Suprapubic skin (tissue), 4 donors: Measurements from ENCODE around the gene C1orf226. TPM values are rescaled to one million over a fixed set of nuclear protein-coding genes. Genes with fewer than 3 reads are reported as not detected.

Source experiments
- DNase-seq, 2 donors: peaks; one replicate each; pipeline ENCODE4 v3.0.0-alpha.2; 2019; ENCODE audit warnings: low spot score in 2 of 2
- H3K27ac ChIP-seq: fragments of 200-600 bp; sonication (generic); one replicate; pipeline ENCODE4 v1.5.1; 2019
- H3K27me3 ChIP-seq: fragments of 200-600 bp; sonication (generic); one replicate; pipeline ENCODE4 v1.5.1; 2019
- H3K36me3 ChIP-seq: fragments of 200-600 bp; sonication (generic); one replicate; pipeline ENCODE4 v1.5.1; 2019
- H3K4me1 ChIP-seq: fragments of 200-600 bp; sonication (generic); one replicate; pipeline ENCODE4 v1.5.1; 2019
- H3K4me3 ChIP-seq: fragments of 200-600 bp; sonication (generic); one replicate; pipeline ENCODE4 v1.5.1; 2019; ENCODE audit warnings: mild to moderate bottlenecking
- H3K9me3 ChIP-seq: fragments of 200-600 bp; sonication (generic); one replicate; pipeline ENCODE4 v1.5.1; 2019
- EP300 ChIP-seq: sonication (generic); formaldehyde crosslinking; IDR thresholded peaks from one replicate; pipeline ENCODE4 v1.6.1; 2017; ENCODE audit warnings: antibody characterized with exemption
- POLR2A ChIP-seq, 2 donors: fragments of 450-650 bp; IDR thresholded peaks; one replicate each; pipeline ENCODE4 v1.6.1; 2017; ENCODE audit warnings: antibody characterized with exemption in 2 of 2, mild to moderate bottlenecking in 2 of 2, moderate library complexity in 2 of 2
- POLR2AphosphoS5 ChIP-seq, 3 donors: sonication (generic); formaldehyde crosslinking; IDR thresholded peaks; one replicate each; pipeline ENCODE4 v1.6.1; 2017; ENCODE audit warnings: antibody characterized with exemption in 3 of 3
- WGBS: methylation state at CpG from one replicate; pipeline ENCODE4 v1.1.5; 2018; 5-methylcytosine and 5-hydroxymethylcytosine counted together
- total RNA-seq, 4 donors: library from RNA; depleted of rRNA; stranded (reverse); fragments of >200 nt; gene quantifications; one replicate each; pipeline ENCODE4 v1.1.0, GENCODE V29; 2016
- TF ChIP-seq, protein P1 (sequence below), 2 donors: fragments of 200-600 bp in 1 of 2; fragments of 450-650 bp in 1 of 2; sonication (generic) in 1 of 2; IDR thresholded peaks; one replicate each; pipeline ENCODE4 v1.5.1; 2016 to 2019; ENCODE audit warnings: antibody characterized with exemption in 2 of 2, mild to moderate bottlenecking in 1 of 2, moderate library complexity in 1 of 2

Gene C1orf226
- total RNA-seq, 4 donors from 2014 or later, result 3.1 to 14.0 (median 8.9) TPM

DNA sequence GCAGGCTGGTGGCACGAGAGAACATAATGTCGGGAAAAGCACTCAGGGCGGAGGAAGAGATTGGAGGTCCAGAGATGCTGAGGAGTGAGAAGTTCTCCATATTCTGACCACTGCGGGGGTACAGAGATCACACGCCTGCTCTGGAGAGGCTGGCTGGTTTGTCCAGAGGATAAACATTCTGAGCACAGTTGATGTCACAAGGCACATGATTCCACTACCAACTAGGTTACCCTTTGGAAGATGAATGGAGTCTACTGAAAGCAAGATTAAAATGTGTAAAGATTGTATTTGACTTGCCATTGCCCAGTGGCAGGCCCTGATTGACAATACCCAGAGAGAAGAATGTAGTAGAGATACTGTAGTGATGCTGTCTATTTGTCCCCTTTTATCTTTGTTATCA lies 4.8 kb upstream of the C1orf226 start, which contains the start of gene SPATA46:
Gene SPATA46, minus strand, starts transcription at position 164 of the 400 bp plus-strand sequence. Its CDS starts 64 bp downstream, at position 100.
- Histone ChIP-seq H3K4me3 (no peak within 1 kb of the TSS), H3K27ac (no peak within 1 kb of the TSS), H3K27me3 (no peaks in the 10 kb centered on the region), H3K36me3 (no peaks in the 10 kb centered on the region), H3K4me1 (peaks cover 15% of the 10 kb centered on the region), H3K9me3 (no peaks in the 10 kb centered on the region)
- 98% methylated on average over 5 of the region's 5 CpGs for WGBS
- no peak for TF ChIP-seq EP300
- TF ChIP-seq, protein P1, sequence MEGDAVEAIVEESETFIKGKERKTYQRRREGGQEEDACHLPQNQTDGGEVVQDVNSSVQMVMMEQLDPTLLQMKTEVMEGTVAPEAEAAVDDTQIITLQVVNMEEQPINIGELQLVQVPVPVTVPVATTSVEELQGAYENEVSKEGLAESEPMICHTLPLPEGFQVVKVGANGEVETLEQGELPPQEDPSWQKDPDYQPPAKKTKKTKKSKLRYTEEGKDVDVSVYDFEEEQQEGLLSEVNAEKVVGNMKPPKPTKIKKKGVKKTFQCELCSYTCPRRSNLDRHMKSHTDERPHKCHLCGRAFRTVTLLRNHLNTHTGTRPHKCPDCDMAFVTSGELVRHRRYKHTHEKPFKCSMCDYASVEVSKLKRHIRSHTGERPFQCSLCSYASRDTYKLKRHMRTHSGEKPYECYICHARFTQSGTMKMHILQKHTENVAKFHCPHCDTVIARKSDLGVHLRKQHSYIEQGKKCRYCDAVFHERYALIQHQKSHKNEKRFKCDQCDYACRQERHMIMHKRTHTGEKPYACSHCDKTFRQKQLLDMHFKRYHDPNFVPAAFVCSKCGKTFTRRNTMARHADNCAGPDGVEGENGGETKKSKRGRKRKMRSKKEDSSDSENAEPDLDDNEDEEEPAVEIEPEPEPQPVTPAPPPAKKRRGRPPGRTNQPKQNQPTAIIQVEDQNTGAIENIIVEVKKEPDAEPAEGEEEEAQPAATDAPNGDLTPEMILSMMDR (IDR thresholded peaks at IDR 0.05), result no peak
- TF ChIP-seq POLR2AphosphoS5 (IDR thresholded peaks at IDR 0.05), result no peak
- no peak for TF ChIP-seq POLR2A (IDR thresholded peaks at IDR 0.05)
- DNase-seq, result peak in 1 of 2 donors; percentile 21

DNA sequence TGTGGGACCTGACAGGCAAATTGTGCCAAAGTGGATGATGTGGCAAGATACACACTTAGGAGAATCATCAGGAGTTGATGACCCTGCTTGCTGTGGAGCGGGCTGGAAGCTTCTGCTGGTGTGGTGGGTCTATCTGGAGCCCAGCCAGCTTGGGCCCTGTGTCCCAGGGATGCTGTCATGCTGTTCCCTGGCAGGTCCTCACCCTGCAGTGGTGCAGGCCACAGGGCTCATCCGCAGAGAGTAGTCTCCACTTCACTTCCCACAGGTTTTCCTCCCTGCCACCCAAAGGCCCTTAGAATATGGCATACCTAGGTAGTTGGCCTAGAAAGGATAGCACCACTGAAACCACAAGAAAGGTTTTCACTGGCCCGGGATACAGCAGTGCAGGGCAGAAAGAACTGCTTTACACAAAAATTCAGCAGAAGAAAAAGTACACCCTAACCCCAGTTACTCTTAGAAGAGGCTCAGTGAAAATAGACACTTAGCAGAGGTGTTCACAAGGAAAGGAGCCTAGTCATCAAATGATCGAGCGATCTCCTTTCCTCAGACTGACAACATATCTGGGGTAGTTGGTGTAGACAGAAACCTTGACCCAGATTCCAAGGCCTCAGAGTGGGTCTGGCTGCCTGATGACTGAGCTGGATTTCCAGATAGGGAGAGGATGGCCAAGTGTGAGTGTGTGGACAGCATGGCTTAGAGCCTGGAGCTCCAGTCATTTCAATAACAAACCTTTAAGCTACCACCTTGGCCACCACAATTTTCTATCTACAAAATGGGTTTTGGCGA lies 1.3 kb upstream of the C1orf226 start:
- no peak overlapping the region for H3K27ac ChIP-seq
- peak in 1 of 2 donors; percentile 34 for DNase-seq
- WGBS, result 96% methylated on average over 6 of the region's 6 CpGs
- no peaks in the 10 kb centered on the region for H3K36me3 ChIP-seq
- TF ChIP-seq EP300 (no peak), POLR2A (IDR thresholded peaks at IDR 0.05) (no peak), POLR2AphosphoS5 (IDR thresholded peaks at IDR 0.05) (no peak)
- TF ChIP-seq, protein P1 (IDR thresholded peaks at IDR 0.05), result no peak
- no peaks in the 10 kb centered on the region for H3K9me3 ChIP-seq
- no peak overlapping the region for H3K4me3 ChIP-seq
- H3K27me3 ChIP-seq, result no peaks in the 10 kb centered on the region
- peaks cover 14% of the 10 kb centered on the region for H3K4me1 ChIP-seq

DNA sequence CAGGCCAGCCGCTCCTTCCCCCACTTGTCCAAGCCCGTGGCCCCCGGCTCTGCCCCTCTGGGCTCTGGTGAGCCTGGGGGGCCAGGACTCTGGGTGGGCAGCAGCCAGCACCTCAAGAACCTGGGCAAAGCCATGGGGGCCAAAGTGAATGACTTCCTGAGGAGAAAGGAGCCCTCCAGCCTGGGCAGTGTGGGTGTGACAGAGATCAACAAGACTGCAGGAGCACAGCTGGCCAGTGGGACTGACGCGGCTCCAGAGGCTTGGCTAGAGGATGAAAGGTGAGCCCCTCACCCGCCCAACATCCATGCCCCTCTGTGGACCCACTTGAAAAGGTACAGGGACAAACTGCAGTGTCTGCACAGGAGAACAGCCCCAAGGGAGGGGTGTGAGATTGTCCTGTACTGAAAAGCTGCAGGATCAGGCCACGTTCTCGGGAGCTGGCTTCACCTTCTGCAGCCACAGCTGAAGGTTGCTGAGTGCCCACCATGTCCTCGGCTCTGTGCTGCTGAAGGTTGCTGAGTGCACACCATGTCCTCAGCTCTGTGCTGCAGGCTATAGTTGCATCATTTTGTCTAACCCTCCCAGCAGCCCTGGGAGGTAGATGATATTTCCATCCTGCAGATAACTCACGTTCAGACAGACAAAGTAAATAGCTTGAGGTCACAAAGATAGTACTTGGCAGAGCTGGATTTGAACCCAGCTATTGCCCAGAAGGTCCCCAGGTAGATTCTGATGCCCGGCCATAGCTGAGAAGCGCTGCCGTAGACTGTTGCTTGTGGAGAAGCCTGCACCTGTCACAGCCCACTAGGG lies 618 bp downstream of the C1orf226 start:
- peak overlapping the region; percentile 76 for H3K27ac ChIP-seq
- TF ChIP-seq, protein P1 (IDR thresholded peaks at IDR 0.05), result no peak
- TF ChIP-seq POLR2AphosphoS5 (IDR thresholded peaks at IDR 0.05), result no peak
- no peak for TF ChIP-seq POLR2A (IDR thresholded peaks at IDR 0.05)
- TF ChIP-seq EP300, result no peak
- 75% methylated on average over 13 of the region's 13 CpGs for WGBS

DNA sequence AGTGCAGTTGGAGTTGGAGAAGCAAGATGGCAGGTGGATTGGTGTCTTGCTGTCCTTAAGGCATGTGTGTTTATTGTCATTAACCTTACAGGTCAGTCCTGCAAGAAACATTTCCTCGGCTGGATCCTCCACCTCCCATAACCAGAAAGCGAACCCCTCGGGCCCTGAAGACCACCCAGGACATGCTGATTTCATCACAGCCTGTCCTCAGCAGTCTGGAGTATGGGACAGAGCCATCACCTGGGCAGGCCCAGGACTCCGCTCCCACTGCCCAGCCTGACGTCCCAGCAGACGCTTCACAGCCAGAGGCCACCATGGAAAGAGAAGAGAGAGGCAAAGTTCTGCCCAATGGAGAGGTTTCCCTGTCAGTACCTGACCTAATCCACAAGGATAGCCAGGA lies 1.6 kb downstream of the C1orf226 start:
- Histone ChIP-seq H3K4me3 (no peak overlapping the region), H3K27me3 (no peaks in the 10 kb centered on the region), H3K27ac (no peak overlapping the region), H3K4me1 (peaks cover 14% of the 10 kb centered on the region), H3K9me3 (no peaks in the 10 kb centered on the region), H3K36me3 (no peaks in the 10 kb centered on the region)
- WGBS, result 89% methylated on average over 5 of the region's 6 CpGs
- DNase-seq, result no peak
- TF ChIP-seq POLR2A (IDR thresholded peaks at IDR 0.05) (no peak), POLR2AphosphoS5 (IDR thresholded peaks at IDR 0.05) (no peak), EP300 (no peak)
- TF ChIP-seq, protein P1 (IDR thresholded peaks at IDR 0.05), result no peak

More for the DNA sequence above, 618 bp downstream of the C1orf226 start:
- DNase-seq, result peak in 1 of 2 donors; percentile 72
- no peaks in the 10 kb centered on the region for H3K9me3 ChIP-seq
- H3K27me3 ChIP-seq, result no peaks in the 10 kb centered on the region
- H3K4me1 ChIP-seq, result peaks cover 14% of the 10 kb centered on the region
- no peaks in the 10 kb centered on the region for H3K36me3 ChIP-seq
- H3K4me3 ChIP-seq, result no peak overlapping the region

DNA sequence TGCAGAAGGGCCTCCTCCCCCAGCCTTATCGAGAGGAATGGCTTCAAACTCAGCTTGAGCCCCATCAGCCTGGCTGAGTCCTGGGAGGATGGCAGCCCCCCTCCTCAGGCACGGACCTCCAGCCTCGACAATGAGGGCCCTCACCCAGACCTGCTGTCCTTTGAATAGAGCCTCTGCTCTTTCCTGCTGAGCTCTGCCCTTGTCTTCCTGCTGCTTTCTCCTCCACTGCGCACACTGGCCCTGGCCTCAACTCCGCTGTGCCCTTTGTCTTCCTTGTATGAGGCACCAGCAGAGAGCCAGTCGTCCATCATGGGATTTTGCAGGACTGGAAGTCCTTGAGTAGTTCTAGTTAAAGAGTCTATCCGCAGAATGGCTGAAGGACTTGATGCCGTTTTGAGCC lies 2.0 kb downstream of the C1orf226 start:
- no peaks in the 10 kb centered on the region for H3K9me3 ChIP-seq
- no peaks in the 10 kb centered on the region for H3K36me3 ChIP-seq
- H3K27me3 ChIP-seq, result no peaks in the 10 kb centered on the region
- H3K4me1 ChIP-seq, result peaks cover 14% of the 10 kb centered on the region
- H3K27ac ChIP-seq, result no peak overlapping the region
- DNase-seq, result peak in 1 of 2 donors; percentile 69
- H3K4me3 ChIP-seq, result no peak overlapping the region
- WGBS, result 91% methylated on average over 8 of the region's 8 CpGs
- TF ChIP-seq, protein P1 (IDR thresholded peaks at IDR 0.05), result no peak
